ENCODE data around the gene PLD5. TPM values are rescaled to one million over a fixed set of nuclear protein-coding genes. Genes with fewer than 3 reads are reported as not detected.
"Not testable (repeated sequence)": the region's sequence is repeated elsewhere in the genome, so short reads cannot be mapped to it uniquely, and the experiment has no call there.

PLD5 gene
- total RNA-seq, 1 experiment from 2014 or later, result not detected

DNA sequence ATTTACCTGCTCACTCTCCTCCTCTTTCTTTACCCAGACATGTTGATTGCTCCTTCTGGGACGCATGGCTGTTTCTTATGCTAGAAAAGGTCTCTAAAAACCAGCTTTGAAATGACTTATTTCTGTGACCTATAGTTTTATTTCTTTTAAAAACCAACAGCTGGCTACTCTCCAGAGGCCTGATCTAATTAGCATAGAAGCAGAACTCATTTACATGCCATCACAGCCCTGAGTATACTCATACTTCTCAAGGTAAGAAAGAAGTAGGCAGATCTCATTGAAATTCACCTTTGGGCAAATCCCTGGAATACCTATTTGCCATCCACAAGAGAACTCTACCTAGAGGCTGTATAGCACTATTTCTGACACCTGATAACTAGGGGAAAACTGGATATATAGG lies 230.7 kb downstream of the PLD5 start:
- H3K4me3 ChIP-seq (ENCODE audit: low read length); ATAC-seq; CTCF ChIA-PET; H3K9me3 ChIP-seq (ENCODE audit: low read length); POLR2A ChIA-PET (ENCODE audit: unreplicated experiment); H3K9me2 ChIP-seq (replicated peaks; ENCODE audit: low read length); H3K9ac ChIP-seq (ENCODE audit: low read length); H3K36me3 ChIP-seq (ENCODE audit: low read depth, low read length); H3K27ac ChIP-seq (ENCODE audit: low read length); intact Hi-C loops (cut with micrococcal nuclease); H4K20me1 ChIP-seq (ENCODE audit: low read length); H3K4me2 ChIP-seq (ENCODE audit: low read length); BruUV-seq (replicated peaks); DNase-seq; H3K79me2 ChIP-seq (ENCODE audit: low read length); H3K4me1 ChIP-seq (ENCODE audit: insufficient read depth, low read length); H2AFZ ChIP-seq (ENCODE audit: low read length); H3F3A ChIP-seq (ENCODE audit: low read length, unreplicated experiment): not testable (repeated sequence)
- peaks cover 13% of the 10 kb centered on the region; the same call in 1 of the 2 replicates for H3K27me3 ChIP-seq (ENCODE audit: low read length)

DNA sequence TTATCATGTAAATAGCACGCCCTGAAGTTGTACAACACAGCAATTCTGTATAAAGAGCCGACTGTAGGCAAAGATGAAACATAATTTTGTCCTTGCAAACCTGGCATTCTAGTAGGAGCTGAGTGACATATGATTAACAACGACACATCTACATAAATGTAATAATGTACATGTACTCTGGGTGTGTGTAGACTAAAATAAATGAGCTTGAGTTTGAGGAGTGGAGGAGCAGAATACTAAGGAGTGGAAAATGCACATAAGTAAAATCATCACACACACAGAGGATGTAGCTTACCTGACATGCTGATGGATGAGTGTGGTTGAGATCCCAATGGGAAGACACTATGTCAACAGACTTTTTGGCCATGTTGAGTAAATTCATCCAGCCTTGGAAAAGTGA lies 236.4 kb downstream of the PLD5 start:
- H3K79me2 ChIP-seq (ENCODE audit: low read length); H3K4me1 ChIP-seq (ENCODE audit: insufficient read depth, low read length); H3K9ac ChIP-seq (ENCODE audit: low read length); DNase-seq; H3K9me2 ChIP-seq (replicated peaks; ENCODE audit: low read length); H3K4me3 ChIP-seq (ENCODE audit: low read length); H3K4me2 ChIP-seq (ENCODE audit: low read length); H3K27me3 ChIP-seq (ENCODE audit: low read length); H2AFZ ChIP-seq (ENCODE audit: low read length); intact Hi-C loops (cut with micrococcal nuclease); BruUV-seq (replicated peaks); H4K20me1 ChIP-seq (ENCODE audit: low read length); H3K36me3 ChIP-seq (ENCODE audit: low read depth, low read length); H3K27ac ChIP-seq (ENCODE audit: low read length); CTCF ChIA-PET; POLR2A ChIA-PET (ENCODE audit: unreplicated experiment); H3K9me3 ChIP-seq (ENCODE audit: low read length); H3F3A ChIP-seq (ENCODE audit: low read length, unreplicated experiment); ATAC-seq: not testable (repeated sequence)

DNA sequence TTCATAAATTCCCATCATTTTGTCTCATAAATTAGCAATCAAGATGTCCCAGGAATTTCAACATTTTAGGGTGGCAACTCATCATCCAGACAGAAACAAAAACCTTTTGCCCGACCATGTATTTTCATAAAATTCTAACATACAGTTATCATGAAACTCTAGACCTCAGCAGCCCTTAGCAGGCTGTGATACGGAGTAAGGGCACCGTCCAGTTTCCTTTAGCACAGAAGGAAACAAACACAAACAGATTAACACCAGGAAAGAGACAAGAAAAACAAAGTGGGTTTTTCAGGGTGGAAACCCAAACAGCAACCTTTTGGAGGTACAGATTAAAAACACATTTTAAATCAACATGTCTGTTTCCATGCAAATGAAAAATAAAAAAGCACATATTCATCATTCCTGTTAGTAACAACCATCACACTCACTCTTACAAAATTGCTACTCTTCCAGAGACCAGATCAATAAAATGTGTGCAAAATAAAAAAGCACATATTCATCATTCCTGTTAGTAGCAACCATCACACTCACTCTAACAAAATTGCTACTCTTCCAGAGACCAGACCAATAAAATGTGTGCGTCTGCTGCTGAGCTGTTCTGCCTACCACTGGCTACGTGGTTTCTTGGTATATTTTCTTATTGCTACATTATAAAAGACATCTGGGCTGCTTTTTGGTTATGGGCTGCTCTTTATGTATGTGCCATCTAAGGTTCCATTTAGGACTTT lies 241.6 kb downstream of the PLD5 start:
- H3K9me2 ChIP-seq (replicated peaks; ENCODE audit: low read length); H4K20me1 ChIP-seq (ENCODE audit: low read length); POLR2A ChIA-PET (ENCODE audit: unreplicated experiment); H3F3A ChIP-seq (ENCODE audit: low read length, unreplicated experiment); H3K79me2 ChIP-seq (ENCODE audit: low read length); ATAC-seq; CTCF ChIA-PET; DNase-seq; intact Hi-C loops (cut with micrococcal nuclease); H3K9me3 ChIP-seq (ENCODE audit: low read length); H2AFZ ChIP-seq (ENCODE audit: low read length); H3K9ac ChIP-seq (ENCODE audit: low read length); H3K4me3 ChIP-seq (ENCODE audit: low read length); BruUV-seq (replicated peaks); H3K27ac ChIP-seq (ENCODE audit: low read length); H3K36me3 ChIP-seq (ENCODE audit: low read depth, low read length); H3K4me2 ChIP-seq (ENCODE audit: low read length); H3K4me1 ChIP-seq (ENCODE audit: insufficient read depth, low read length): not testable (repeated sequence)
- peaks cover 20% of the 10 kb centered on the region for H3K27me3 ChIP-seq (ENCODE audit: low read length)

DNA sequence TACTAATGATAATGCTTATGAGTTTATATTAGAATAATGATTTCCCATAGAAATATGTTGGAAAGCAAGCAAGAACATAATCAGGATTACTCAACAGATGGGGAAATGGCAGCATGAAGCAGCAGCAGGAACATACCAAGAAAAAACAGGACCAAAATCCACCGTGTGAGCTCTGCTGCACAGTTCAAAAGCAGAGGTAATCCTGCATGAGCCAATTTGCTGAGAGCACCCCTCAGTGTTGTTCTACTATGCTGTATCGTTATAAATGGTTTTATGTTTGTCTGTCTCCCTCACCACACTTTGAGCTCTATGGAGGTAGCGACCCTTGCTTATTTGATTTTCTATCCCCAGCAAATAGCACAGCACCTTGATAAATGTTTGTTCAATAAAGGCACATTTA lies 246.1 kb downstream of the PLD5 start:
- intact Hi-C loops (cut with micrococcal nuclease); H3K4me3 ChIP-seq (ENCODE audit: low read length); H4K20me1 ChIP-seq (ENCODE audit: low read length); H3K4me1 ChIP-seq (ENCODE audit: insufficient read depth, low read length); CTCF ChIA-PET; POLR2A ChIA-PET (ENCODE audit: unreplicated experiment); H3K9me3 ChIP-seq (ENCODE audit: low read length); H3K27ac ChIP-seq (ENCODE audit: low read length); H3K4me2 ChIP-seq (ENCODE audit: low read length); H3K36me3 ChIP-seq (ENCODE audit: low read depth, low read length); H3K9ac ChIP-seq (ENCODE audit: low read length); H3K9me2 ChIP-seq (replicated peaks; ENCODE audit: low read length); DNase-seq; H2AFZ ChIP-seq (ENCODE audit: low read length); ATAC-seq; H3F3A ChIP-seq (ENCODE audit: low read length, unreplicated experiment); BruUV-seq (replicated peaks); H3K79me2 ChIP-seq (ENCODE audit: low read length): not testable (repeated sequence)
- H3K27me3 ChIP-seq (ENCODE audit: low read length), result peaks cover 20% of the 10 kb centered on the region

DNA sequence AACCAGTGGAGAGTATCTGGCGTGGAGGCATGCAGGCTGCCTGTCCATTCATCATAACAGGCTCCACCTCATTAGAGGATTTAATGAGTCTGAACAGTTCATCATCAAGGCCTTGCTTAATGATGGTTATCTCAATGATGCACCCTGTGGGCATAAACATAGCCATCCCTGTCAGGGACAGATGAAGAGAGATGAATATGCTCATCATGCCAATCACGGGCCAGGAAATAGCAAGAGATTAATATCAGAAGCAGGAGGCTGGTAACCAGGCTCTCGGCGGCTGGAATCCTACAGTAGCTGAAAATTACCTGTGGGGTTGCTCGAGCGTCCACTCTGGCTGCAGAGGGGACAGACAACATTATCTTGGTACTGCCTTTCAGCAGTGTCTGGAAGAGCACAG lies 247.7 kb downstream of the PLD5 start:
- H3K4me2 ChIP-seq (ENCODE audit: low read length); intact Hi-C loops (cut with micrococcal nuclease); CTCF ChIA-PET; H3K9me2 ChIP-seq (replicated peaks; ENCODE audit: low read length); H3K27ac ChIP-seq (ENCODE audit: low read length); H4K20me1 ChIP-seq (ENCODE audit: low read length); H2AFZ ChIP-seq (ENCODE audit: low read length); DNase-seq; H3K4me1 ChIP-seq (ENCODE audit: insufficient read depth, low read length); BruUV-seq (replicated peaks); H3F3A ChIP-seq (ENCODE audit: low read length, unreplicated experiment); H3K9ac ChIP-seq (ENCODE audit: low read length); H3K4me3 ChIP-seq (ENCODE audit: low read length); H3K79me2 ChIP-seq (ENCODE audit: low read length); ATAC-seq; H3K9me3 ChIP-seq (ENCODE audit: low read length); POLR2A ChIA-PET (ENCODE audit: unreplicated experiment); H3K36me3 ChIP-seq (ENCODE audit: low read depth, low read length): not testable (repeated sequence)
- H3K27me3 ChIP-seq (ENCODE audit: low read length), result peaks cover 14% of the 10 kb centered on the region

DNA sequence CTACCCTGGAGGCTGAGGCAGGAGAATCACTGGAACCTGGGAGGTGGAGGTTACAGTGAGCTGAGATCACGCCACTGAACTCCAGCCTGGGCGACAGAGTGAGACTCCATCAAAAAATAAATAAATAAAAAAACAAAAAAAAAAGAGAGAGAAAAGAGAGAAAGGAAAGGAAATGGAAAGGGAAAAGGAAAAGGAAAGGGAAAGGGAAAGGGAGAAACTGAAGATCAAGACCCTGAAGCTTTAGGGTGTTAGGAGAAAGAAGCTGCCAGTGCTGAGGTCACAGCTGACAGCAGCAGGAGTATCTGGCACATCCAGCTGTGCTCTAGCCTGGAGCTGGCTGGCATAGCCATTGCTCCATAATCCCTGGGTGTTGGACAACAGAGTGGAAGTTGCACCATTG lies 257.5 kb downstream of the PLD5 start:
- ATAC-seq; H3K9ac ChIP-seq (ENCODE audit: low read length); CTCF ChIA-PET; H3K9me2 ChIP-seq (replicated peaks; ENCODE audit: low read length); BruUV-seq (replicated peaks); H3K4me1 ChIP-seq (ENCODE audit: insufficient read depth, low read length); H2AFZ ChIP-seq (ENCODE audit: low read length); H3K79me2 ChIP-seq (ENCODE audit: low read length); H3K9me3 ChIP-seq (ENCODE audit: low read length); H3K27ac ChIP-seq (ENCODE audit: low read length); POLR2A ChIA-PET (ENCODE audit: unreplicated experiment); H3K36me3 ChIP-seq (ENCODE audit: low read depth, low read length); H3K27me3 ChIP-seq (ENCODE audit: low read length); H4K20me1 ChIP-seq (ENCODE audit: low read length); H3K4me2 ChIP-seq (ENCODE audit: low read length); DNase-seq; intact Hi-C loops (cut with micrococcal nuclease); H3K4me3 ChIP-seq (ENCODE audit: low read length); H3F3A ChIP-seq (ENCODE audit: low read length, unreplicated experiment): not testable (repeated sequence)

DNA sequence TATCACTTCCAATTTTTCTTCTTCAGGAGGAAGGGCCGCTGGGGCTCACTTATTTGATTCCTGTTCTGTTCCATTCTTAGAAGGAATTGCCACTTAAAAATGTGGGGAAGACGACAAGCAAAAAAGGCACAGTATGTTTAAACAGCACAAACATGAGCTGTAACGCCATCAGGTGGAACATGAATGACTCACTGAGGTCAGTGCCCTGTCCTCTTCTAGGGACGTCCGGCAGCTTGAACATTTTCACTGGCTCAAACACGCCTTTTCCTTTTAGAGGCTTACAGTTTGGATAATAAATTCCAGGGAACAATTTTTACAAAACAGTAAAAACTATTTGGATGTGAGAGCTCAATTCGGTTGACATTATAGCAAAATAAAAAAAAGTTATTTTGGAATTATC lies 260.1 kb downstream of the PLD5 start:
- CTCF ChIA-PET; BruUV-seq (replicated peaks); H3K4me2 ChIP-seq (ENCODE audit: low read length); H3K9me2 ChIP-seq (replicated peaks; ENCODE audit: low read length); H3F3A ChIP-seq (ENCODE audit: low read length, unreplicated experiment); H4K20me1 ChIP-seq (ENCODE audit: low read length); DNase-seq; POLR2A ChIA-PET (ENCODE audit: unreplicated experiment); H3K79me2 ChIP-seq (ENCODE audit: low read length); H3K27me3 ChIP-seq (ENCODE audit: low read length); H3K9ac ChIP-seq (ENCODE audit: low read length); H3K27ac ChIP-seq (ENCODE audit: low read length); intact Hi-C loops (cut with micrococcal nuclease); H3K4me3 ChIP-seq (ENCODE audit: low read length); H3K36me3 ChIP-seq (ENCODE audit: low read depth, low read length); H2AFZ ChIP-seq (ENCODE audit: low read length); H3K4me1 ChIP-seq (ENCODE audit: insufficient read depth, low read length); H3K9me3 ChIP-seq (ENCODE audit: low read length): not testable (repeated sequence)
- peak; percentile 46 for ATAC-seq

All from PC-3 (cell line).